HL-60 (cell line): ENCODE results near the gene BNC1.

ENCODE experiments used
- CTCF ChIP-seq: IDR thresholded peaks from one replicate; pipeline ENCODE4 v1.5.1; 2011; ENCODE audit warnings: low read length, control low read depth, inconsistent platforms; ENCODE audit not compliant: insufficient read depth
- POLR2AphosphoS5 ChIP-seq: IDR thresholded peaks from 2 replicates; pipeline ENCODE4 v1.6.1; 2012; ENCODE audit warnings: low read depth

GRCh38 chr15:83290236-83290635, 5.8 kb upstream of the BNC1 start:
- no peak for TF ChIP-seq CTCF
- no peak for TF ChIP-seq POLR2AphosphoS5
